ENCODE results near the gene ZBTB46. TPM values are rescaled to one million over a fixed set of nuclear protein-coding genes. Genes with fewer than 3 reads are reported as not detected.

The ZBTB46 gene
- total RNA-seq, 2 experiments from 2014 or later, result 0.67 to 1.3 TPM

GRCh38 chr20:63750807-63751470 lies 80.1 kb downstream of the ZBTB46 start:
- no peaks in the 10 kb centered on the region for H3K9me2 ChIP-seq (ENCODE audit: insufficient read depth, low read length)
- no peak overlapping the region for H3K27ac ChIP-seq (ENCODE audit: low read depth, low read length, poor library complexity, severe bottlenecking)
- ChIA-PET CTCF (ENCODE audit: unreplicated experiment) (no interaction called here), POLR2A (no interaction called here)
- H3K4me3 ChIP-seq (ENCODE audit: low read depth, low read length, poor library complexity, severe bottlenecking), result no peak overlapping the region
- no TSS peak for BruUV-seq (replicated peaks)
- no peak for TF ChIP-seq CTCF (conservative IDR thresholded peaks at IDR 0.05; ENCODE audit: low read length)
- no peak for TF ChIP-seq EZH2phosphoT487 (IDR thresholded peaks at IDR 0.05; ENCODE audit: borderline replicate concordance, low read depth, low read length)
- H4K20me1 ChIP-seq (ENCODE audit: insufficient read depth, low read length), result no peaks in the 10 kb centered on the region
- DNase-seq (ENCODE audit: low spot score), result no peak
- H3K4me1 ChIP-seq (ENCODE audit: insufficient read depth, low read length, poor library complexity, severe bottlenecking), result peaks cover 28% of the 10 kb centered on the region
- no peaks in the 10 kb centered on the region for H3K9me3 ChIP-seq (ENCODE audit: low read length)
- intact Hi-C loops (cut with micrococcal nuclease; ENCODE audit: unreplicated experiment), result no loop called here
- H3K36me3 ChIP-seq (ENCODE audit: insufficient read depth, low read length), result no peaks in the 10 kb centered on the region
- no peak overlapping the region for H2AFZ ChIP-seq (ENCODE audit: low read length)
- no peaks in the 10 kb centered on the region for H3K79me2 ChIP-seq (ENCODE audit: insufficient read depth, low read depth, low read length)
- H3K4me2 ChIP-seq (ENCODE audit: low read length), result no peak overlapping the region

DNA sequence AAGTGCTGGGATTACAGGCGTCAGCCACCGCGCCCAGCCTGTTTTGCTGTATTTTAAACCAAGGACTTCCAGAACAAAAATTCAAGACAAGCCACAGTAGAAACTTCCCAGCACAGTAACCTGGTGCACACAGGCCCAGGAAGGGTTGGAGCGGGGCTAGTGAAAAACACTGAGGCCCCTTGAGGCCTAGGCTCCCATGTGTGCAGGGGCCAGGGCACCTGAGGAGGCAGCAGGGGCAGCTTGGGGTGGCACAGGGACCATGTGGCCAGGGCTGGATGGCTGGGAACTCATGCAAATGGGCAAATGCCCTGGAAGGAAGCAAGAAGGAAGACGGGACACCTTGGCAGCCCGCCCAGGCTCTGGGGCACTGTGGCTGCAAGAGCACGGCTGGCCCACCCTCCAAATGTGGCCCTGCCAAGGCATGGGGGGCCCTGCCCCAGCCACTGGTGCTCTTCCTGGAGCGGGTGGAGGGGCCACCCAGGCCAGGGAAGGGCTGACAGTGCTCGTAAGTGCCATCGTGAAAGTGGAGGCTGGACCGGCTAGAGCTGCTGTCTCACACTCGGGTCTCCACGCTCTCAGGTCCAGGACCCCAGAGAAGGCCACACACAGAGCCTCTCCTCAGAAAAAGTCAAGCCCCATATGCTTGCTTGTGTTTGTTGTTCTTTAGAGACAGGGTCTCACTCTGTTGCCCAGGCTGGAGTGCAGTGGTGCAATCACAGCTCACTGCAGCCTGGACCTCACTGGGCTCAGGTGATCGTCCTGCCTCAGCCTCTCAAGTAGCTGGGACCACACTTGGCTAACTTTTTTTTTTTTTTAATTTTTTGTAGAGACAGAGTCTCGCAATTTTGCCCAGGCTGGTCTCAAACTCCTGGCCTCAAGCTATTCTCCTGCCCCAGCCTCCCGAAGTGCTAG lies 81.2 kb downstream of the ZBTB46 start:
- H3K79me2 ChIP-seq (ENCODE audit: insufficient read depth, low read depth, low read length), result no peaks in the 10 kb centered on the region
- POLR2A ChIA-PET, result interaction anchor here (0.5 kb wide), 1 partner anchor 16 kb away, joined by 3 read pairs; no protein-coding TSS in a partner anchor
- no peak for DNase-seq (ENCODE audit: low spot score)
- intact Hi-C loops (cut with micrococcal nuclease; ENCODE audit: unreplicated experiment), result no loop called here
- CTCF ChIA-PET (ENCODE audit: unreplicated experiment), result no interaction called here
- H2AFZ ChIP-seq (ENCODE audit: low read length), result no peak overlapping the region
- no peaks in the 10 kb centered on the region for H3K9me2 ChIP-seq (ENCODE audit: insufficient read depth, low read length)
- no peak overlapping the region for H3K4me2 ChIP-seq (ENCODE audit: low read length)
- peaks cover 28% of the 10 kb centered on the region for H3K4me1 ChIP-seq (ENCODE audit: insufficient read depth, low read length, poor library complexity, severe bottlenecking)
- no peak overlapping the region for H3K27ac ChIP-seq (ENCODE audit: low read depth, low read length, poor library complexity, severe bottlenecking)
- no TSS peak for BruUV-seq (replicated peaks)
- H4K20me1 ChIP-seq (ENCODE audit: insufficient read depth, low read length), result no peaks in the 10 kb centered on the region
- no peak overlapping the region for H3K4me3 ChIP-seq (ENCODE audit: low read depth, low read length, poor library complexity, severe bottlenecking)
- TF ChIP-seq CTCF (conservative IDR thresholded peaks at IDR 0.05; ENCODE audit: low read length), result no peak
- TF ChIP-seq EZH2phosphoT487 (IDR thresholded peaks at IDR 0.05; ENCODE audit: borderline replicate concordance, low read depth, low read length), result no peak
- no peaks in the 10 kb centered on the region for H3K36me3 ChIP-seq (ENCODE audit: insufficient read depth, low read length)
- H3K9me3 ChIP-seq (ENCODE audit: low read length), result no peaks in the 10 kb centered on the region

DNA sequence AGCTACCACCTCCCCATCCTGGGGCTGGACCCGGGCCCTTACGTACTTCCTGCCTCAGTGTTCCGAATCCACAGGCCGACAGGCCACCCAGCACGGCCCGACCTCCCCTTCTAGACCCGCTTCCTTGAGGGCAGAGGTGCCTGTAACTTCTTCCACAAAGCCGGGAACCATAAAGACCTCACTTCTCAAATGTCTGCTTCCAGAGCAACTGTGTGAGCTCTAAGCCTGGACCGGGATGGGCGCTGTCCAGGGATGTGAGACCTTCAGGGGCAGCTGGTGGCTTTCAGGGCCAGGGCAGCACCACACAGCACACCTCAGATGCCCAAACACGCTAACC lies 82.2 kb downstream of the ZBTB46 start:
- no peak overlapping the region for H3K27ac ChIP-seq (ENCODE audit: low read depth, low read length, poor library complexity, severe bottlenecking)
- DNase-seq (ENCODE audit: low spot score), result no peak
- H3K9me2 ChIP-seq (ENCODE audit: insufficient read depth, low read length), result no peaks in the 10 kb centered on the region
- POLR2A ChIA-PET, result no interaction called here
- H3K36me3 ChIP-seq (ENCODE audit: insufficient read depth, low read length), result peaks cover 4% of the 10 kb centered on the region; the same call in 1 of the 2 replicates
- H3K4me1 ChIP-seq (ENCODE audit: insufficient read depth, low read length, poor library complexity, severe bottlenecking), result peaks cover 28% of the 10 kb centered on the region
- no peaks in the 10 kb centered on the region for H4K20me1 ChIP-seq (ENCODE audit: insufficient read depth, low read length)
- BruUV-seq (replicated peaks), result no TSS peak
- H3K4me3 ChIP-seq (ENCODE audit: low read depth, low read length, poor library complexity, severe bottlenecking), result no peak overlapping the region
- intact Hi-C loops (cut with micrococcal nuclease; ENCODE audit: unreplicated experiment), result no loop called here
- no peak overlapping the region for H3K4me2 ChIP-seq (ENCODE audit: low read length)
- TF ChIP-seq EZH2phosphoT487 (IDR thresholded peaks at IDR 0.05; ENCODE audit: borderline replicate concordance, low read depth, low read length) (no peak), CTCF (conservative IDR thresholded peaks at IDR 0.05; ENCODE audit: low read length) (no peak)
- H2AFZ ChIP-seq (ENCODE audit: low read length), result no peak overlapping the region
- no peaks in the 10 kb centered on the region for H3K79me2 ChIP-seq (ENCODE audit: insufficient read depth, low read depth, low read length)
- H3K9me3 ChIP-seq (ENCODE audit: low read length), result no peaks in the 10 kb centered on the region
- CTCF ChIA-PET (ENCODE audit: unreplicated experiment), result no interaction called here

All from OCI-LY7 (cell line).